GM12872 (cell line): ENCODE results near the gene SH3BP4.

ENCODE experiments used
- CTCF ChIP-seq: IDR thresholded peaks from 3 replicates; pipeline ENCODE4 v1.5.1; 2011; ENCODE audit warnings: low read depth, mild to moderate bottlenecking, low read length, moderate library complexity; ENCODE audit not compliant: insufficient read depth

SH3BP4 gene

GRCh38 chr2:234981197-234982095, 29.6 kb downstream of the SH3BP4 start:
- no peak for TF ChIP-seq CTCF

- no peak for TF ChIP-seq CTCF
Observed at GRCh38 chr2:234982096-234982834, 30.4 kb downstream of the SH3BP4 start.

GRCh38 chr2:234983011-234983726, 31.4 kb downstream of the SH3BP4 start:
- TF ChIP-seq CTCF: no peak

- no peak for TF ChIP-seq CTCF
Observed at GRCh38 chr2:234985608-234986245, 33.9 kb downstream of the SH3BP4 start.

- TF ChIP-seq CTCF: no peak
Observed at GRCh38 chr2:234986390-234986789, 34.6 kb downstream of the SH3BP4 start.

- no peak for TF ChIP-seq CTCF
Observed at GRCh38 chr2:234986876-234987720, 35.3 kb downstream of the SH3BP4 start.
